GM23338 (cell line): ENCODE measurements around the gene FRMD3.

ENCODE experiments used
- CREB1 ChIP-seq: fragments of 250-450 bp; sonication (Bioruptor Pico); IDR thresholded peaks from 2 replicates; pipeline ENCODE4 v1.5.0; 2020; ENCODE audit warnings: low read depth, mild to moderate bottlenecking, moderate library complexity
- CTCF ChIP-seq, 2 experiments: fragments of 200-600 bp in 1 of 2; sonication (generic) in 1 of 2; conservative IDR thresholded peaks; 2 replicates each; pipeline versions ENCODE4 v1.5.1 to v1.6.1; 2016 to 2017; ENCODE audit warnings: antibody characterized with exemption in 2 of 2, low read depth in 2 of 2, mild to moderate bottlenecking in 2 of 2, moderate library complexity in 1 of 2
- ETS1 ChIP-seq: IDR thresholded peaks from 2 replicates; pipeline ENCODE4 v1.6.1; 2016; ENCODE audit warnings: antibody characterized with exemption
- EZH2 ChIP-seq: fragments of 200-600 bp; sonication (generic); IDR thresholded peaks from one replicate; pipeline ENCODE4 v1.8.0; 2017; ENCODE audit warnings: antibody characterized with exemption, mild to moderate bottlenecking, low read depth; ENCODE audit not compliant: unreplicated experiment
- EZH2phosphoT487 ChIP-seq: fragments of 200-600 bp; sonication (generic); IDR thresholded peaks from one replicate; pipeline ENCODE4 v1.8.1; 2018; ENCODE audit warnings: antibody characterized with exemption; ENCODE audit not compliant: unreplicated experiment
- JUNB ChIP-seq: IDR thresholded peaks from one replicate; pipeline ENCODE4 v1.6.1; 2016; ENCODE audit warnings: antibody characterized with exemption; ENCODE audit not compliant: unreplicated experiment
- POLR2AphosphoS5 ChIP-seq: IDR thresholded peaks from 2 replicates; pipeline ENCODE4 v1.6.1; 2016; ENCODE audit warnings: antibody characterized with exemption, low read depth
- REST ChIP-seq: IDR thresholded peaks from one replicate; pipeline ENCODE4 v1.6.1; 2018; ENCODE audit warnings: antibody characterized with exemption; ENCODE audit not compliant: unreplicated experiment
- ZNF331 ChIP-seq: fragments of 250-450 bp; sonication (Bioruptor Pico); IDR thresholded peaks from 2 replicates; pipeline ENCODE4 v1.5.0; 2020; ENCODE audit warnings: low read depth, mild to moderate bottlenecking, moderate library complexity
- ZNF462 ChIP-seq: fragments of 250-450 bp; sonication (Bioruptor Pico); IDR thresholded peaks from 2 replicates; pipeline ENCODE4 v1.5.0; 2020; ENCODE audit warnings: mild to moderate bottlenecking, moderate library complexity

- TF ChIP-seq CTCF (conservative IDR thresholded peaks at IDR 0.05; ENCODE audit: low read depth in 2 of 2) (no peak), EZH2phosphoT487 (no peak), JUNB (no peak), POLR2AphosphoS5 (no peak), REST (no peak), EZH2 (no peak), CREB1 (no peak), ETS1 (no peak), ZNF331 (CRISPR knock-in tag) (no peak), ZNF462 (CRISPR knock-in tag) (no peak)
Measured at GRCh38 chr9:83342731-83343130, 195.5 kb downstream of the FRMD3 start.
